Heart right ventricle (tissue), 16 donors: ENCODE data around the gene C2CD4C. TPM values are rescaled to one million over a fixed set of nuclear protein-coding genes. Genes with fewer than 3 reads are reported as not detected.

ENCODE experiments used
- ATAC-seq, 8 donors: fragments of 200-7000 bp; cut with Tn5 transposase; one replicate each; pipeline ENCODE4 v1.9.1; 2020; ENCODE audit warnings: mild to moderate bottlenecking in 8 of 8, moderate library complexity in 8 of 8, moderate number of reproducible peaks in 1 of 8
- DNase-seq, 2 donors: peaks; one replicate each; pipeline ENCODE4 v3.0.0-alpha.2; 2020
- H3K27ac ChIP-seq, 10 donors: fragments of 200-600 bp; sonication (generic) in 2 of 10; one replicate each; pipeline versions ENCODE4 v1.5.0 to v1.8.0; 2020 to 2022; ENCODE audit warnings: mild to moderate bottlenecking in 3 of 10
- H3K27me3 ChIP-seq, 7 donors: fragments of 200-600 bp; one replicate each; pipeline ENCODE4 v1.8.0; 2021 to 2022; ENCODE audit warnings: mild to moderate bottlenecking in 2 of 7
- H3K36me3 ChIP-seq, 9 donors: fragments of 200-600 bp; sonication (generic) in 1 of 9; one replicate each; pipeline versions ENCODE4 v1.5.0 to v1.8.0; 2020 to 2022; ENCODE audit warnings: mild to moderate bottlenecking in 2 of 9
- H3K4me1 ChIP-seq, 9 donors: fragments of 200-600 bp; sonication (generic) in 1 of 9; one replicate each; pipeline versions ENCODE4 v1.5.0 to v1.8.0; 2020 to 2022; ENCODE audit warnings: mild to moderate bottlenecking in 4 of 9
- H3K4me3 ChIP-seq, 10 donors: fragments of 200-600 bp; sonication (generic) in 2 of 10; one replicate each; pipeline versions ENCODE4 v1.5.0 to v1.8.0; 2020 to 2022; ENCODE audit warnings: mild to moderate bottlenecking in 7 of 10, moderate library complexity in 2 of 10
- H3K9me3 ChIP-seq, 11 donors: fragments of 200-600 bp in 10 of 11; sonication (generic) in 2 of 11; one replicate each; pipeline versions ENCODE4 v1.5.0 to v1.8.0; 2013 to 2022; ENCODE audit warnings: mild to moderate bottlenecking in 2 of 11, control low read depth in 1 of 11, moderate library complexity in 1 of 11
- CTCF ChIP-seq, 9 donors: fragments of 200-600 bp; sonication (generic) in 2 of 9; IDR thresholded peaks; one replicate each; pipeline versions ENCODE4 v1.5.0 to v1.8.0; 2021 to 2022; ENCODE audit warnings: antibody characterized with exemption in 9 of 9, mild to moderate bottlenecking in 5 of 9, moderate library complexity in 1 of 9
- WGBS, 2 donors: extraction: QIAGEN DNeasy Blood & Tissue Kit; methylation state at CpG; one replicate each; pipeline ENCODE4 v1.1.7; 2013; ENCODE audit warnings: inconsistent platforms in 1 of 2; 5-methylcytosine and 5-hydroxymethylcytosine counted together
- intact Hi-C, 10 donors: fragments of 100-400 bp; cut with DNase I; formaldehyde crosslinking; loops; one replicate each; pipeline versions ENCODE4 v1.11.1 to v1.14.2; 2022
- polyA plus RNA-seq, 2 donors: library from polyadenylated mRNA; stranded (reverse); fragments of 200-250 nt; gene quantifications; one replicate each; pipeline ENCODE4 v1.2.3, GENCODE V29; 2013
- total RNA-seq, 10 donors: library from RNA; stranded (reverse); fragmentation: NEBNext Ultra II Directional in 3 of 10; extraction: Animal tissue kit (Norgen Biotek cat#: 25700) in 3 of 10; gene quantifications; one replicate each; pipeline versions ENCODE4 v1.2.1 to v1.2.4, GENCODE V29; 2021 to 2023
- donor health status: Arrhythmogenic right ventricular cardiomyopathy.
- donor health status: ischemic (EF 13 %, LVEDD 7.1; RV severe dilation, severe dysfunction).
- donor health status: healthy with polysubstance abuse.
- donor health status: DM: no; HTN: yes; CAD: no.
- donor health status: DM: no; HTN: no; CAD: no.
- donor health status: ischemic (EF 25% LVEDD 6.9; RV normal size, moderate dysfunction).
- donor health status: ischemic (EF 25% LVEDD 5.7; RV mildly dilated, moderate dysfunction).
- donor health status: healthy.
- donor health status: DM: yes; HTN: yes; CAD: no.
- donor health status: Ischemic cardiomyopathy.
- donor health status: ischemic (EF 35%, LVEDD 5.7; RV mildly dilated, moderate dysfunction).
- donor health status: nonischemic (EF 11% LVEDD 7.7; RV severe dilation, severe dysfunction).
- donor health status: DM: yes; HTN: yes; CAD: no.
- donor health status: PGD.
- donor health status: ischemic (EF 29% LVEDD 5.4; RV normal size, mild dysfunction).
- donor health status: nonischemic (EF 23%, LVEDD 6.1; RV moderate dilation, normal function).

The C2CD4C gene
- total and polyA plus RNA-seq, 12 donors = 0.26 to 2.2 (median 0.79) TPM

- Histone ChIP-seq H3K9me3 (no peaks in the 10 kb centered on the region), H3K27ac (no peak overlapping the region), H3K36me3 (peaks cover 0 to 58% (median 0%) of the 10 kb centered on the region in 9 donors), H3K4me1 (peaks cover 0 to 22% (median 7%) of the 10 kb centered on the region in 9 donors), H3K4me3 (no peak overlapping the region), H3K27me3 (no peaks in the 10 kb centered on the region)
- ATAC-seq (no peak), DNase-seq (no peak)
- intact Hi-C loops = no loop called here
- 81 to 87% methylated on average over 38 to 40 of the region's 40 CpGs for WGBS, 2 donors
- TF ChIP-seq CTCF (IDR thresholded peaks at IDR 0.05) = no peak
Observed at GRCh38 chr19:422213-422916, 13.4 kb upstream of the C2CD4C start.

DNA sequence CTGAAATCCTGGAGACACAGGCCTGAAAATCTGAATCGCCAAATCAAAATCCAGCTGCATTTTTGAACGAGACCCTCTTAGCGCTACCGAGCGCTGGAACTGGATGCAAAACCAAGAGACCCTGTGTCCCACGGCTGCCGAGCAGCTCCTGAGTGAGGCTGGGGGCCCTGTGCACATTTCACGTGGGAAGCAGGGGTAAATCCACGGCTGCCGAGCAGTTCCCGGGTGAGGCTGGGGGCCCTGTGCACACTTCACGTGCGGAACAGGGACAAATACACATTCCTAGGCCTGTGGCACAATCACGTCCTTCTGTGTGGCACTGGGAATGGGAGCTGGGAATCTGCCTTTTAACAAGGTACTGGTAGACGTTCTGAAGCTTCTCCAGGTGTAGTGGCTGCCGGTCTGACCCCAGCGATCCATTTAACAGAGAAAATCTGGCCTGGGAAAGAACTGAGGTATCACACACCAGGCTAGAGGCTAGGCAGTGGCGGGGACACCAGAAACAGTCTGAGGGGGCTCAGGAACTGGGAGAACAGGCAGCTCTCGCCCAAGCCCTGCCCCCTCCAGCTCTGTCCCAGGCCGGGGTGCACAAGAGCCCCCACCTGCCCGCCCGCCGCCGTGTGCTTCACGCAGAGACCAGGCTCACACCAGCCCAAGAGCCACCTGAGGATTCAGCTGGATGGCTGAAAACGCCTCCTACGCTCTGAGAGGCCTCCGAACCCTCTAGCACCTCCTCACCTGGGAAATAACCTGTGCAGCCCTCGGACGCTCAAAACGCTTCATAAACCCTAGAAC lies 11.0 kb upstream of the C2CD4C start:
- H3K27me3 ChIP-seq = no peaks in the 10 kb centered on the region
- H3K27ac ChIP-seq = peak overlapping the region in 2 of 10 donors; percentile 46 to 60
- H3K36me3 ChIP-seq = peaks cover 0 to 73% (median 0%) of the 10 kb centered on the region in 9 donors
- 84 to 85% methylated on average over 31 of the region's 31 CpGs for WGBS, 2 donors
- intact Hi-C loops = no loop called here
- ATAC-seq (no peak), DNase-seq (no peak)
- H3K4me1 ChIP-seq = peaks cover 0 to 18% (median 7%) of the 10 kb centered on the region in 9 donors
- peak overlapping the region in 1 of 10 donors; percentile 7 for H3K4me3 ChIP-seq
- no peak for TF ChIP-seq CTCF (IDR thresholded peaks at IDR 0.05)
- no peaks in the 10 kb centered on the region for H3K9me3 ChIP-seq

DNA sequence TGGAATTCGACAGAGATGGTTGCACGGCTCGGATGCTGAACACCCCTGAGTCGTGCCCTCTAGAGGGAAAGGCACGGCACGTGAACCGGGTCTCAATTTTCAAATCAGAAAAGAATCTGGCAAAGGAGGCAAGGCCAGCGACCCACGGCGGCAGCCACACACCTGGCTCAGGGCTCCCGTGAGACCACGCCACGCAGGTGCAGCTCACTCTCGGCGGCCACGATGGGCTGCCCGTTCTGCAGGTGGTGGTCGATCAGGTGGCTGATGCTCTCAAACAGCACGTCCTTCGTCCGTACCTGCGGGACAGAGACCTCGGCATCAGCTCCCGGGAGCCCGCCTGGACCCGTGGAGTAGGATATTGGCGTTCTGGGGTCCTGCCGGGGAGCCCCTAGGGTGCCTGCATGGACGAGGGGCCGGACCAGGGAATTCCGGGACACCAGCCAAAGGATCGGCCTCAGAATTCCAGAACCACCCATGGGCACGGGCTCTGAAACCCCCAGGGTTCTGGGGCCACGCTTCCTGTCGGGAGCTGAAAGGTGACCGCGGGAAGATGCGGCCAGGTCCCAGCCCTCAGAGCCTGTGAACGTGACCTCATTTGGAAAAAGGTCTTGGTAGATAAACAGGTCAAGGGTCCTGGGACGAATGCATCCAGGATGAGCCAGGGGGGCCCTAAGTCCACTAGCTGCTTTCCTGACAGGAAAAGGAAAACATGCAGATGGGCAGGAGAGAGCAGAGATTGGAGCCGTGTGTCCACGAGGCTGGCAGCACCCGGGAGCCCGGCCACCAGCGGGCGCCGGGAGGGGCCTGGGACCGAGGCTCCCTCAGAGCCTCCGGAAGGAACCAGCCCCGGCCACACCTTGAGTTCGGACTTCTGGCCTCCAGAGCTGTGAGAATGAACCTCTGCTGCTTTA lies 10.1 kb upstream of the C2CD4C start:
- Histone ChIP-seq H3K4me3 (peak overlapping the region in 1 of 10 donors; percentile 7), H3K9me3 (no peaks in the 10 kb centered on the region), H3K27me3 (no peaks in the 10 kb centered on the region), H3K36me3 (peaks cover 0 to 64% (median 0%) of the 10 kb centered on the region in 9 donors), H3K27ac (peak overlapping the region in 4 of 10 donors; percentile 12 to 60 (median 44)), H3K4me1 (peaks cover 0 to 17% (median 7%) of the 10 kb centered on the region in 9 donors)
- no peak for DNase-seq
- TF ChIP-seq CTCF (IDR thresholded peaks at IDR 0.05) = no peak
- intact Hi-C loops = no loop called here
- ATAC-seq = peak; percentile 43 to 80 (median 60)
- 77 to 80% methylated on average over 51 of the region's 51 CpGs for WGBS, 2 donors

GRCh38 chr19:416416-416815 lies 7.5 kb upstream of the C2CD4C start:
- ATAC-seq (no peak), DNase-seq (no peak)
- H3K36me3 ChIP-seq = peaks cover 0 to 47% (median 0%) of the 10 kb centered on the region in 9 donors
- H3K9me3 ChIP-seq = no peaks in the 10 kb centered on the region
- no peak overlapping the region for H3K4me3 ChIP-seq
- H3K27me3 ChIP-seq = peaks cover 0 to 16% (median 15%) of the 10 kb centered on the region in 7 donors
- 90 to 93% methylated on average over 14 of the region's 14 CpGs for WGBS, 2 donors
- H3K4me1 ChIP-seq = peaks cover 0 to 24% (median 9%) of the 10 kb centered on the region in 9 donors
- intact Hi-C loops = no loop called here
- H3K27ac ChIP-seq = no peak overlapping the region
- TF ChIP-seq CTCF (IDR thresholded peaks at IDR 0.05) = no peak
